B cell (primary cell): ENCODE results near the gene MRC2.

ENCODE experiments used
- CTCF ChIP-seq: fragments of 200-600 bp; IDR thresholded peaks from one replicate; pipeline ENCODE4 v1.8.0; 2022; ENCODE audit warnings: antibody characterized with exemption, mild to moderate bottlenecking
- EZH2 ChIP-seq: IDR thresholded peaks from 2 replicates; pipeline ENCODE4 v1.6.1; 2012; ENCODE audit warnings: borderline replicate concordance, low read depth, mild to moderate bottlenecking, moderate library complexity, low read length; ENCODE audit not compliant: insufficient read depth, poor library complexity, severe bottlenecking

- no peak for TF ChIP-seq CTCF
- TF ChIP-seq EZH2, result no peak
Measured at GRCh38 chr17:62650587-62650986, 23.1 kb downstream of the MRC2 start.
